ENCODE data around the gene ELOB.

Gene ELOB

DNA sequence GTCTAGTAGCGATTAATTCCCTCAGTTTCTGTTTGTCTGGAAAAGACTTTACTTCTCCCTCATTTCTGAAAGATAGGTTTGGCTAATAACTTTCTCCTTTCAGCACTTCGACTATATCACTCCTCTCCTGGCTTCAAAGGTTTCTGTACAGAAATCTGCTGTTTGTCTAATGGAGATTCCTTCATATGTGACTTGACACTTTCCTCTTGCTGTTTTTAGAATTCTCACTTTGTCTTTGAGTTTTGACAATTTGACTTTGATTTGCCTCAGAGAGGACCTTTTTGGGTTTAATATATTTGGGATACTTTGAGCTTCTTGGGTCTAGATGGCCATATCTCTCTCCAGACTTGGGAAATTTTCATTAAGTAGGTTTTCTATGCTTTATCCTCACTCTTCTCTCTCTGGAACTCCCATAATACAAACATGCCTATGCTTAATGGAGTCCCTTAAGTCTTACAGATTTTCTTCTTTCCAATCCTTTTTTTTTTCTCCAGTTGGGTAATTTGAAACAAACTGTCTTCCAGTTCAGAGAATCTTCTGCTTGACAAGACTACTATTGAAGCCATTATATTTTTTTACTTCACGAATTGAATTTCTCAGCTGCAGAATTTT lies 32.2 kb upstream of the ELOB start:
- FAIRE-seq = no peak

DNA sequence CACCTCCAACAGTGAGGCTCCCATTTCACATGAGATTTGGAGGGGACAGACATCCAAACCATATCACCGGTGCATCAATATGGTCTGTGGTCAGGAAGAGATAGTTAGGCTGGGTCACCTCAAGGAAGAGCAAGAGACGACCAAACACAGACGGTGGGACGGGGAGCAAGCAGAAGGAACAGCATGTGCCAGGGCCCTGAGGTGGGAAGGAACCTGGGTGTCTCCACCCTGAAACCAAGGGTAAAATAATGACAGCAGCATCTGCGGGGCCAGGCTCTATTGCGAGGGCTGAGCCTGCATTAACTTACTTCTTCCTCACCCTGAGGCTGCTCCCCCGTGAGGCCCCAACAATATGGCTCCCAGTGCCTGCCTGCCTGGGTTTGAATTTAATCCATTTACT lies 31.1 kb upstream of the ELOB start:
- FAIRE-seq = no peak

DNA sequence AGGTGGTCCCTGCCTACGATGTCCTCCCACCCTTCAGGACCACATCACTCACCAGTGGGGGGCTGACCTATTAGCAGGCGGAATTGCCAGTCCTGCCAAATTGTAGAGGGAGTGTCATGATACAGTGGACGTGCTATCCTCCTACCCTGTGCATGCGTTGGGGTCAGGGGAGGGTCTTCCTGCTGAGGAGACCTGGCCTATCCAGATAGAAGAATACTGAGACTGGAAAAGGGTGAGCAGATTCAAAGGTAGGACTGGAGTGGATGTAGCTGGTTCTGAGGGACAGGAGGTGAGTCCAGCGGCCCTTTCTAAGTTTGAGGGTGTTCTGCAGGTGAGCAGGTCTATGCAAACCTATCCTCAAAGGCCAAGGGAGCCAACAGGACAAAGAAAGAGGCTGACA lies 29.2 kb upstream of the ELOB start:
- no peak for FAIRE-seq

DNA sequence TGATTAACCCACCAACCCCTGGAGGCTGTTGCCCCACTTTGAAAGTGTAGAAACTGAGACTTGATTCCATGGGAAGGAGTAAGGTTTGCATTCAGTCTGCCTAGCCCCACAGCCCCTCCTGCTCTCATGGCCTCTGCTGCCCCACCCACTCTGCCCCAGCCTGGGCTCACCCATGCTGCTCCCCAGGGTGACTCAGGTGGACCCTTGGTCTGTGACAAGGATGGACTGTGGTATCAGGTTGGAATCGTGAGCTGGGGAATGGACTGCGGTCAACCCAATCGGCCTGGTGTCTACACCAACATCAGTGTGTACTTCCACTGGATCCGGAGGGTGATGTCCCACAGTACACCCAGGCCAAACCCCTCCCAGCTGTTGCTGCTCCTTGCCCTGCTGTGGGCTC lies 27.6 kb upstream of the ELOB start:
- FAIRE-seq = no peak

DNA sequence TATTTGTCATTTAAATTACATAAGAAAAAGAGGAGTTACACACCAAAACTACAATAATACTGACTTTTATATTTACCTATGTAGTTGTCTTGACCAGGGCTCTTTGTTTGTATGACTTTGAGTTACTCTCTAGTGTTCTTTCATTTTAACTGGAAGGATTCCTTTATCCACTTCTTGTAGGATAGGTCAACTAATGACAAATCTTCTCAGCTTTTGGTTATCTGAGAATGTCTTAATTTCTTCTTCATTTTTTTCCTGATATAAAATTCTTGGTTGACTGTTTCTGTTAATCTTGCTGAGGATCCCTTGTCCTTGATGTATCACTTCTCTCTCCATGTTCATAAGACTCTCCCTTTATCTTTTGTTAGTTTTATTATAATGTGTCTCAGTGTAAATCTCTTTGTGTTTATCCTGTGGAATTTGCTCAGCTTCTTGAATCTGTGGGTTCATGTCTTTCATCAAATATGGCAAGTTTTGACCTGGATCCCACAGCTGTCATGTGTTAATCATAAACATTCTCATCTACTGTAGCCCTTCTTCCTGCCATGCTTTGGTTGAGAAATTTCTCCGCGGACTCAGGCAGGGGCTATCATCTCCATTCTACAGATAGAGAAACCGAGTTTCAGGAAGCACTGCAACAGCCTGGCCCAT lies 26.6 kb upstream of the ELOB start:
- no peak for FAIRE-seq

DNA sequence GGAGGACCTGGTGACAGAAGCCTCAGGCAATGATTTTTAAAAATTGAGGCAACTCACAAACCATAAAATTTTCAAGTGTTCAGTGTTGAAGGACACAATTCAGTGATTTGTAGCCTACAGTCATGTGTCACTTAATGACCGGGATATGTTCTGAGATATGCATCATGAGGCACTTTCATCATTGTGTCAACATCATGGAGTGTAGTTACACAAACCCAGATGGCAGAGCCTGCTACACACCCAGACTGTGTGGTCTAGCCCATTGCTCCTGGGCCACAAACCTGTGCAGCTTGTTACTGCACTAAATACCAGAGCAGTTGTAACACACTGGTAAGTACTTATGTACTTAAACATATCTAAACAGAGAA lies 22.8 kb upstream of the ELOB start:
- no peak for FAIRE-seq

DNA sequence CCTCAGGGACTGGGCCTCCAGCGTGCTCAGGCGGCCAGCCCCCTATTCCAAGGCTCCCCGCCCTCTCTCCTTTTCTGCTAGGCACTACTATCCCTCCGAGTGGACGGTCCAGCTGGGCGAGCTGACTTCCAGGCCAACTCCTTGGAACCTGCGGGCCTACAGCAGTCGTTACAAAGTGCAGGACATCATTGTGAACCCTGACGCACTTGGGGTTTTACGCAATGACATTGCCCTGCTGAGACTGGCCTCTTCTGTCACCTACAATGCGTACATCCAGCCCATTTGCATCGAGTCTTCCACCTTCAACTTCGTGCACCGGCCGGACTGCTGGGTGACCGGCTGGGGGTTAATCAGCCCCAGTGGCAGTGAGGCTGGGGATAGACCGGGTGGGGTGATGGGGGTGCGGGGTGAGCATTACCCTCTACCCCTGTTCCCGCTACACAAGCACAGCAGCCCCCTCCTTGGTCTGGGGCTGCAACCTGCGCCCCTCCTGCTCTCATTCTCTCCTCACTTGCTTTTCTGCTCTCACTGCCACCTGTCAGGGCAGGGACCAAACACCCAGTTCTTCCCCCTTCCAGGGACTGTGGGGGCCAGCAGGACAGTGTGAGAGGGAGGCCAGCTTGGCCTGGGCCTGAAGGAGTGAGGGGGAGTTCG lies 22.3 kb upstream of the ELOB start:
- FAIRE-seq = no peak

DNA sequence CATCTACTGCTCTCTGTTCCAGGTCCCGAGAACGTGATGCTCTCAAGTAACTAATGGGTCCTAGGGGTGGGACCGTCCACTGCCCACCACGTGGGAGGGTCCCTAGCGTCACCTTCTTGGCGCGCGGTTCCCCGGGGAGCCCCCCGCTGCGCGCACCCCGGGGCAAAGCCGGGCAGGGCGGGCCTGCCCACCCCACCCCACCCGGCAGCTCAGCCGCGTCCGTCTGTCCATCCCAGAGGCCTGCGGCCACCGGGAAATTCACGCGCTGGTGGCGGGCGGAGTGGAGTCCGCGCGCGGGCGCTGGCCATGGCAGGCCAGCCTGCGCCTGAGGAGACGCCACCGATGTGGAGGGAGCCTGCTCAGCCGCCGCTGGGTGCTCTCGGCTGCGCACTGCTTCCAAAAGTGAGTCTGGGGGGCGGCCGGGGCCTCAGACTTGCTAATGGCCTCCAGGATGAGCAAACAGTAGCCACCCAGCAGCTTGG lies 21.7 kb upstream of the ELOB start:
- FAIRE-seq = no peak

DNA sequence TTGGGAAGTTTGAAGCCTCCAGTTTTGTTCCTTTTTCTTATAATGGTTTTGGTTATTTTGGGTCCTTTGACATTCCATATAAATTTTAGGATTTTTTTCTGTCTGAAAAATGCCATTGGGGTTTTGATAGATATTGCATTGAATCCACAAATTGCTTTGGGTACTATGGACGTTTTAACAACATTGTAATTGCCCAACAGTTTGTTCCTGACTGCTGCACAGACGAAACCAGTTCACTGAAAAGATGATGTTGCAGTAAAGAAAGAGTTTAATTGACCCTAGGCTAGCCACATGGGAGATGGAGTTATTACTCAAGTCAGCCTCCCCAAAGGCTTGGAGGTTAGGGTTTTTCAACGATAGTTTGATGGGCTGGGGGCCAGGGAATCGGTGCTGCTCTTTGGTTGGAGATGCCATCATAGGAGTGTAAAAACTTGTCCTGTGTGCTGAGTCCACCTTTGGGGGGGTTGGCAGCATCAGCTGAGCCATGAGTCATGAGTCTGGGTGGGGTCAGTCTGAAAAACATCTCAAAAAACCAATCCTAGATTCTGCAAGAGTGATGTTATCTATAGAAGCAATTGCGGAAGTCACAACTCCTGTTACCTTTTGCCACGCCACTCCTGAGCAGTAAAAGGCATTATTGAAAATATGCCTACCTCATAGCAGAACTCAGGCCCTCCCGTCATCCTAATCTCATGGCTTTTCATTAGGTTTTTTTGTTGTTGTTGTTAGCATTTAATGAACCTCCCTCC lies 18.5 kb upstream of the ELOB start:
- FAIRE-seq = no peak

DNA sequence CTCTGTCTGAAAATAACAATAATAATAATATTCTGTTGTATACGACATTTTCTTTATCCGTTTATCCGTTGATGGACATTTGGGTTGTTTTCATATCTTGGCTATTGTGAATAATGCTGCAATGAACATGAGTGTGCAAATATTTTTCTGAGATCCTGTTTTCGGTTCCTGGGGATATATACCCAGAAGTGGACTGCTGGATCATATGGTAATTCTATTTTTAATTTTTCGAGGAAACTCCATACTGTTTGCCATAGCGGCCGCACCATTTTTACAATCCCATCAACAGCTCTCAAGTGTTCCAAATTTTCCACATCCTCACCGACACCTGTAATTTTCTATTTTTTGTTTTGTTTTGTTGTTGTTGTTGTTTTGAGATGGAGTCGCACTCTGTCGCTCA lies 15.9 kb upstream of the ELOB start:
- no peak for FAIRE-seq

DNA sequence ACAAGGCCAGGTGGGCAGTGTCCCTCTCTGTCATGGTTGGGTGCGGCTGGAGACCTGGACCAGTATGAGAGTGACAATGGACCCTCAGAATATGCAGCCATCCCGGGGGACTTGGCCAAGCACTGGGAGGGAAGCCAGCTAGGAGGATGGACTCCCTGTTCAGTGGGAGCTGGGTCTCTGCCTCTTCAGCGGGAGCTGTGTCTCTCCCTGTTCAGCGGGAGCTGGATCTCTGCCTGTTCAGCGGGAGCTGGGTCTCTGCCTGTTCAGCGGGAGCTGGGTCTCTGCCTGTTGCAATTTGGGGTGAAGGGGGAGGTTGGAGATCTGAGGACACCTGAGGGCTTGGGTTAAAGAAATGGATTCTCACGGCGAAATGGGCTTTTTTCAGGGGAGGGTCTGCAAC lies 14.1 kb upstream of the ELOB start:
- no peak for FAIRE-seq

DNA sequence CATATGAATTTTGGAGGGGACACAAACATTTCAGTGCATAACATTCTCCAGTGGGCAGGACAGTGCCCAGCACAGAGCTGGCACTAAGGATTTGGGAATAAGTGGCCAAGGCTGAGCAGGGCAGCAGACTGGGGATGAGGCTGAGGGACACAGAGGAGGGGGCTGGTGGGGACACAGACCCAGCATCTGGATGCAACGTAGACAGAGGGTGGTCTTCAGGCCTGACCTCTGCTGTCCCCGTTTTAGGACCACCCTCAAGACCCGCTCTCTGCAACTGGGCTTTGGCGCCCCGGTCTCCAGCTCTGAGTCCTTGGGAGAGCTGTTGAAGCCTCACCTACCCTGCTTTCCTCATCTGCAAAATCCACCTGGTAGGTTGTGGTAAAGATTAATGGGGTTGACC lies 13.6 kb upstream of the ELOB start:
- no peak for FAIRE-seq

DNA sequence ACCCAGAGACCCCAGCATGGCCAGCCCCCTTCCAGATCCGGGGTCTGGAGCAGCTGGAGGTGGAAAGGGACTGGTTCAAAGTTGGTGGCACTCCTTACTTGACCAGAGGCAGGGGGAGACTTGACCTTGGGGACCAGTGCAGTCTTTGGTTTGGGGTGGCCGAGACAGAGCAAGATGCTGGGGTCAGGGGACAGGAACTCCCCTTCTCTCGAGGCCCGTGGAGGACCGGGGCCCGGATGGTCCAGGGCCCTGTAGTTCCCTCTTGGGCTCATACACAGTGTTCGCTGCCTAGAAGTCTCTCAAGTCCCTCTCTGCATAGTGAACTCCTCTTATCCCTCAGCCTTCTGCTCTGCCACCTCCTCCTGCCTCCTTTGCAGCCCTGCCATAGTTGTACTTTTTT lies 10.9 kb upstream of the ELOB start:
- FAIRE-seq = no peak

DNA sequence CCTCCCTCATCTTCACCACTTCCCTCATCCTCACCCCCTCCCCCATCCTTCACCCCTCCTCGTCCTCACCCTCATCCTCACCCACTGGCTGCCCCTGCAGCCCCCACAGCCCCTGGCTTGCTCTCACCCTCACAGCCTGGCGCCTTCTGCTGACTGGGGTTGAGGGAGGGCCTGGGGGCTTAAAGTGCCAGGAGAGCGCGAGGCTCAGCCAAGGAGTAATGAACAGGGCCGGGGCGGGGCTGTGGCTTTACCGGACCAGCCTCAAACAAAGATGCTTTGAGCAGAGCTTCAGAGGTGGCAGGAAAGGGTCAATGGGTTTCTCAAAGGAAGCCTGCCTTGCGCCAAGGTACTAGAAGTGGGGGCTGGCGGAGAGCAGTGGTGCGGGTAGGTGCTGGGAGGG lies 10.3 kb upstream of the ELOB start, which contains the start of gene PRSS33:
Gene PRSS33 (minus strand): TSS at position 155 of the 400 bp plus-strand sequence. CDS start 1,013 bp downstream, outside the sequence.
- no peak for FAIRE-seq

DNA sequence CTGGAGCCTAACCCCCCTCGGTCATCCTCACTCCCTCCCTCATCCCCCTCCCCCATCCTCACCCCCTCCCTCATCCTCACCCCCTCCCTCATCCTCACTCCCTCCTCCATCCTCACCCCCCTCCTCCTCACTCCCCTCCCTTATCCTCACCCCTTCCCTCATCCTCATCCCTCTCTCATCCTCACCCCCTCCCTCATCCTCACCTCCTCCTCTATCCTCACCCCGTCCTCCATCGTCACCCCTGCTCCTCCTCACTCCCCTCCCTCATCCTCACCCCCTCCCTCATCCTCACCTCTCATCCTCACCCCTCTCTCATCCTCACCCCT lies 9.7 kb upstream of the ELOB start:
- no peak for FAIRE-seq

DNA sequence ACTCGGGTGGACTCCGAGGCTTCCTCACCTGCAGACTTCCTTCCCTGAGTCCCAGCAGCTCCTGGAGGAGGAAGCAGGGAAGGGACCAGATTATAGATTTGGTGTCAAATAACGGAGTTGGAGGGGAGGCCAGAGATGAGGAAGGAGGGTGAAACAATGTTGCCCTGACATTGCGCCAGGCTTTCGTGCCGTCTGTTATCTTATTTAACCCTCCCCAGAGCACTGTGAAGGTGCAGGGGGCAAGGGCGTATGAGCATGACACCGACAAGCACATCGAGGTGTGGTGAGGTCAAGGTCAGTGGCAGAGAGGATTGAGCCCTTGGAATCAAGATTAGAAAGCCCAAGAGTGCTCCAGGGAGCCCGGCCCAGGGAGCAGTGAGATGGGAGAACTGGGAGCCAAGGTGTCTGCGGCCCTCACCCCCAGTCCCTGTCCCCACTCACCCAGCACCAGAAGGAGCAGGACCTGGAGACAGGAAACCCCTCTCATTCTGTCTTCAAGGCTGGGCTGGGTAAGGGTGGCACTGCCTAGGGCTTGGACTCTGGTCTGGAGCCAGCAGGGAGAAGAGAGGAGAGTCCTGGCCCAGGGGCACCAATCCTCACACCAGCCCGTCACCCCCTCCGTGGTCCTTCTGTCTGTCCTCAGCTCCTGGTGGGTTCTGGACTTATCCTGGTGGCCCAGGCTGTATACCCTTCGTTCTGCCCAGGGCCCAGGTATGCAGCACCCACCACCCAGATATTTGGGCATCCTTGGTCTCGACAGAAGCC lies 9.2 kb upstream of the ELOB start:
- no peak for FAIRE-seq

DNA sequence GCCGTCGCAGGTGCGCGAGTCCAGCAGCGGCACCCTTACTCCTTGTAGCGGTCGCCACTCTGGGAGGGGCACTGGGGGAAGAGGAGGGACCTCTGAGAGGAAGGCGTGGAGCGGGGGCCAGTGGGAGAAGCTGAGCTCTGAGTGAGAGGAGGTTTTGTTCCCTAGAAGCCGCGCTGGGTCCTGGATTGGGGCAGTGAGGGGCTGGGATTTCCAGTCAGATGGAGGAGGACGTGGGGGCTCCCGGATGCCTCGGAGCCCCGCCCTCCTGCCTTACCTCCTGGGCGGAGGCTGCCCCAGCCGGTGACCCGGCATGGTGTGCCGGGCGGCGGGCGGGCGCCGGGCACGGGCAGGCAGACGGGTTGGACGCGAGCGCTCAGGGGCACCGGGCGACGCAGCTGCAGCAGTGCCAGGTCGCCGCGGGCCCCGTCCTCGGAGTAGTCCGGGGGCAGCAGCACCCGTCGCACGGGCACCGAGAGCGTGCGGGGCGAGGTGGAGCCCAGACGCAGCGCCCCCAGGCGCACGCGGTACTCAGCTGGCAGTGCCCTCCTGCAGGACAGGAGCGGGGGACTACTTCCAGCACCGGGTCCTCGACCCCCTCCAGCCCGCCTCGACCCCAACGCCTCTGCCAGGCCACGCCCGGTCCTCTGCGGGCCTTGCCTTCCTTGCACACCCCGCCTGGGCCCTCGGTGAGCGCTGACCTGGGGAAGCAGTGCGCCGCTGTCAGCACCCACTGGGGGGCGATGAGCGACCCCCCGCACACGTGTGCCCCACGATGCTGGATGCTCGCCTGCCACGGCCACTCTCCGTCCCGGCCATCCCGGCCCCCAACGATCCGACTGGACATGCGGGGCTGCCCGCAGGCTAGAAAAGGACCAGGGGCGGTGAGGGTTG lies 8.3 kb upstream of the ELOB start:
- no peak for FAIRE-seq

DNA sequence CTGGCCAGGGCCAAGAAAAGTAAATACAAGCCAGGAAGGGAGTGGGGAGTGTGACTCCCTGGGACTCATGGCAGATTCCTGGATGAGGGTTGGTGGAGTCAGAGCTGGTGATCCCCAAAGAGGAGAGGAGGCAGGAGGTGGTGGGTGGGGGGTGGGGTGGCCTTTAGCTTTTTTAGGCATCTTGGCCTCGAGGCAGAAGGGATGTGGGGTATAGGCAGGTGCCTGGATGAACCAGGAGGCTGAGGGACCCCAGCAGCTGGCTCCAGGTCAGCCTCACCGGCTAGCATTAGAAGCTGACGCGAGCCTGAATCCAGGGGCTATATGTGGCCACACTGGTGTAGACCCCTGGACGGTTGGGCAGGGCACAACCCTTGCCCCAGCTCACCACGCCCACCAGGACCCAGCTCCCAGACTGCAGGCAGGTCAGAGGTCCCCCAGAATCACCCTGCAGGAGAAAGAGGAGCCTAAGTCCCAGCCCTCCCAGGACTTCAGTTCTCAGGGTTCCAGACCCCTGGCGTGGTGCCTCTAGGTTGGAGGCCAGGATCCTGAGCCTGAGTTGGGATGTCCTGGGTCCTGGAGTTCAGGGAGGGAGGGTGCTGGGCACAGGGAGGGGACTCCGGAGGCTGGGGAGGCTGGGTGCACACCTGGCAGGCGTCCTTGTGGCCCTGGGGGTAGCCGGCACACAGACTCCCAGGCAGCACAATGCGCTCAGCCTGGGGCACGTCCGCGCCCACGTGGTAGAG lies 7.4 kb upstream of the ELOB start:
- FAIRE-seq = no peak

DNA sequence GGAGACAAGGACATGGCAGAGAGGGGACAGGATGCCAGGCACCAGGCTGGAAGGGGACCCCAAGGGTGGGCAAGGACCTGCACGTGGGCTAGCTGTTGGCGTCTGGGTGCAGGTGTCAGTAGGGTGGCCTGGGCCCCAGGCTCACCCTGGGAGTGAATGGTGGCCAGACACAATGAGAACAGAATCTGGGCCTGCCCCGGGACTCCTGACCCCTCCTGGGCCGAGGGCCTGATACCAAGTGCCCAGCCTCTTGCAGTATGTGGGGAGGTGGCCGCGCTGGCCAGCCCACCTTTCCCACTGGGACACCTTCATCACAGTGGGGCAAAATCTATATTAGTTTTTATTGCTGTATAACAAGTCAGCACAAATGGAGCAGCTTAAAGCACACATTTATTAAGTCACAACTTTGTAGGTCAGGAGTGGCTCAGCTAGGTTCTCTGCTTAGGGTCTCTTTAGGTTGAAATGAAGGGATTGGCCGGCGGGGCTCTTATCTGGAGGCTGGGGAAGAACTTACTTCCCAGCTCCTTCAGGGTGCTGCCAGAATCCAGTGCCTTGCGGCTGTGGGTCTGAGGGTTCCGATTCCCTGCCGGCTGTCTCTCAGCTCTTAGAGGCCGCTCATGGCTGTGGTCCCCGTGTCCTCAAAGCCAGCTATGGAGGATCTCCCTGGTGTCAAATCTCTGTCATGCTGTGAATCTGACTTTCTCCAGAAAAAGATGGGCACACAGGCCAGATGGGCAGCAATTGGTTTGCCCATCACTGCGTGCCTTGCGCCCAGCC lies 6.7 kb upstream of the ELOB start:
- no peak for FAIRE-seq

DNA sequence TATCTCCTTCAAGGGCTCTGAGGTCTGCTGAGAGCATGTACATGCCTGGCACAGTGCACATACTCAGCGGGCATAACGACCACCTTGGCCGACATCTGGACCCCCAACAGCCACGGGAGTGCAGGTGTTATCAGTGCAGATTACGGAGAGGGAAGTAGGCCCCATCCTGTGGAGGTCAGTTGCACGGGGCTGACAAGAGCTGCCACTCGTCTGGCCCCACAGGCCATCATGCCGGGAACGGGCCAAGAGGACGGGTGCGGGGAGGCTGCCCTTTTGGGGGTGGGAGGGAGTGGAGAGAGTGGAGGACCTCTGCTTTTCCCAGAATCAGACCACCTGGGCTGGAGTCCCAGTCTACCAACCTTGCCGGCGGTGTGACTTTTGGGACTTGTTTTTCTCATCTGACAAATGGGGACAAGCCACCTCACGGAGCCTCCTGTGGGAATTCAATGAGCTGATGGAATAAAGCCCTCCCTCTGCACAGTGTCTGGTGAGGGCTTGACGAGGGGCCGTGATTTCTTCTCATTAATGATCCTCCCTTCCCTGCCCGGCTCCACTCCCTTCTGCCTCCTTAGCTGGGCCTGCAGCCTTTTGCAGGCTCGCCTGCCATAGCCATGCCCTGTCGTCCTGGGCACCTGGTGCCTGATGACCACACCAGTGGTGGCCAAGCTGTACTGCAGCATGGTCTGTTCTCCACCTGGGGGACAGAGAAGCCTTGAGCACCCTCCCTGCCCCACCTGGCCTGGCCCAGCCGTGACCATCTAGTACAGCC lies 5.7 kb upstream of the ELOB start:
- no peak for FAIRE-seq
